ENCODE data around the gene CIC. TPM values are rescaled to one million over a fixed set of nuclear protein-coding genes. Genes with fewer than 3 reads are reported as not detected.

The CIC gene
- polyA plus RNA-seq, 3 donors, result 0.62 to 42.2 (median 0.87) TPM

- Mint-ChIP-seq H3K27ac (no peak overlapping the region), H3K4me3 (no peak overlapping the region), H3K9me3 (peaks cover 0 to 10% (median 8%) of the 10 kb centered on the region in 7 donors), H3K4me1 (peaks cover 33% of the 10 kb centered on the region), H3K36me3 (peaks cover 4 to 8% of the 10 kb centered on the region in 2 donors), H3K27me3 (ENCODE audit: low read depth in 3 of 3) (peaks cover 12 to 22% (median 18%) of the 10 kb centered on the region in 3 donors)
- no peak for DNase-seq
- H3K9me3 ChIP-seq (replicated peaks in 1 of 2; ENCODE audit: control insufficient read depth in 1 of 2, insufficient read depth in 1 of 2, low read length in 2 of 2), result peaks cover 0 to 3% of the 10 kb centered on the region in 2 donors
- H4K20me1 ChIP-seq (ENCODE audit: insufficient read depth, low read length), result no peaks in the 10 kb centered on the region
- H3K27ac ChIP-seq (ENCODE audit: low read depth in 1 of 2, low read length in 2 of 2), result no peak overlapping the region
- H3K4me3 ChIP-seq (replicated peaks in 1 of 3; ENCODE audit: low read depth in 2 of 3, low read length in 3 of 3), result no peak overlapping the region
- TF ChIP-seq CTCF (IDR thresholded peaks at IDR 0.05), result no peak
- peaks cover 9% of the 10 kb centered on the region for H3K79me2 ChIP-seq (ENCODE audit: insufficient read depth, low read length)
- no CpG with 5 or more reads among the region's 1 CpG for WGBS (ENCODE audit: insufficient coverage)
- peaks cover 12 to 17% of the 10 kb centered on the region in 2 donors for H3K27me3 ChIP-seq (ENCODE audit: control insufficient read depth in 2 of 2, insufficient read depth in 2 of 2, low read length in 2 of 2)
- H3K36me3 ChIP-seq (replicated peaks in 1 of 2; ENCODE audit: control insufficient read depth in 1 of 2, insufficient read depth in 2 of 2, low read length in 2 of 2), result no peaks in the 10 kb centered on the region
- H3K9ac ChIP-seq (ENCODE audit: insufficient read depth, low read length, poor library complexity, severe bottlenecking), result no peak overlapping the region
- no peak overlapping the region for H3K4me2 ChIP-seq (replicated peaks; ENCODE audit: extremely low read depth, low read length, poor library complexity, severe bottlenecking)
- peaks cover 14 to 27% of the 10 kb centered on the region in 2 donors for H3K4me1 ChIP-seq (ENCODE audit: control insufficient read depth in 1 of 2, insufficient read depth in 2 of 2, low read length in 2 of 2)
- no peak overlapping the region for H2AFZ ChIP-seq (ENCODE audit: insufficient read depth, low read depth, low read length, poor library complexity, severe bottlenecking)
- intact Hi-C loops (cut with micrococcal nuclease), result loop anchor here in 1 of 2 donors (5.0 to 10.0 kb wide), 2 partner anchors 193 to 221 kb away; partner anchors contain the start of gene POU2F2
These were observed 59.1 kb downstream of the CIC start for GRCh38 chr19:42328106-42328505.

- no peak overlapping the region for H3K4me3 Mint-ChIP-seq
- H3K27ac Mint-ChIP-seq, result peak overlapping the region in 1 of 7 donors; percentile 35
These were observed 59.8 kb downstream of the CIC start for GRCh38 chr19:42328854-42329253.

More at GRCh38 chr19:42328854-42329253, 59.8 kb downstream of the CIC start:
- Histone ChIP-seq H3K27me3 (ENCODE audit: control insufficient read depth in 2 of 2, insufficient read depth in 2 of 2, low read length in 2 of 2) (peaks cover 7 to 10% of the 10 kb centered on the region in 2 donors), H3K9ac (ENCODE audit: insufficient read depth, low read length, poor library complexity, severe bottlenecking) (no peak overlapping the region), H3K4me1 (ENCODE audit: control insufficient read depth in 1 of 2, insufficient read depth in 2 of 2, low read length in 2 of 2) (peaks cover 14 to 25% of the 10 kb centered on the region in 2 donors), H2AFZ (ENCODE audit: insufficient read depth, low read depth, low read length, poor library complexity, severe bottlenecking) (no peak overlapping the region), H3K9me3 (replicated peaks in 1 of 2; ENCODE audit: control insufficient read depth in 1 of 2, insufficient read depth in 1 of 2, low read length in 2 of 2) (no peaks in the 10 kb centered on the region), H3K4me3 (replicated peaks in 1 of 3; ENCODE audit: low read depth in 2 of 3, low read length in 3 of 3) (no peak overlapping the region), H3K4me2 (replicated peaks; ENCODE audit: extremely low read depth, low read length, poor library complexity, severe bottlenecking) (no peak overlapping the region), H3K79me2 (ENCODE audit: insufficient read depth, low read length) (peaks cover 9% of the 10 kb centered on the region), H3K27ac (ENCODE audit: low read depth in 1 of 2, low read length in 2 of 2) (no peak overlapping the region), H3K36me3 (replicated peaks in 1 of 2; ENCODE audit: control insufficient read depth in 1 of 2, insufficient read depth in 2 of 2, low read length in 2 of 2) (no peaks in the 10 kb centered on the region), H4K20me1 (ENCODE audit: insufficient read depth, low read length) (no peaks in the 10 kb centered on the region)
- Mint-ChIP-seq H3K36me3 (peaks cover 3 to 4% of the 10 kb centered on the region in 2 donors), H3K9me3 (peaks cover 0 to 6% (median 4%) of the 10 kb centered on the region in 7 donors), H3K27me3 (ENCODE audit: low read depth in 3 of 3) (peaks cover 6 to 15% (median 11%) of the 10 kb centered on the region in 3 donors), H3K4me1 (peaks cover 29% of the 10 kb centered on the region)
- no peak for TF ChIP-seq CTCF (IDR thresholded peaks at IDR 0.05)
- WGBS (ENCODE audit: insufficient coverage), result 85% methylated on average over 1 of the region's 2 CpGs
- no peak for DNase-seq
- intact Hi-C loops (cut with micrococcal nuclease), result loop anchor here in 1 of 2 donors (5.0 to 10.0 kb wide), 2 partner anchors 194 to 222 kb away; partner anchors contain the start of gene POU2F2

All from CD14-positive monocyte (primary cell).